ENCODE results near the gene CPAMD8. TPM values are rescaled to one million over a fixed set of nuclear protein-coding genes. Genes with fewer than 3 reads are reported as not detected.

The CPAMD8 gene
- total and polyA plus RNA-seq, 12 donors: 3.1 to 33.7 (median 9.2) TPM

DNA sequence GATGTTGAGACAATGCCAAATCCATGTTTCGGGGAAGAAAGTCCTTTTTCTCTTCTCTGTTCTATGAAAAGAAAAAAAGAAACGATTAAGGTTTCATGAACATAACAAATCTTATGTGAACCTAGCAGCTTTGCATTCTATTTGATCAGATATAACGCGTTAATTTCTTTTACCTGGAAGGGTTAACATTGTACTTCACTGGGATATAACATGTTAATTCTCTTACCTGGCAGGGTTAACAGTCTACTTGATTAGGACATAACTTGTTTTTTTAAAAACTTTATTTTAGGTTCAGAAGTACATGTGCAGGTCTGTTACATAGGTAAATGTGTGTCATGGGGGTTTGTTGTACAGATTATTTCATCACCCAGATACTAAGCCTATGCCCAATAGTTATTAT lies 68.8 kb downstream of the CPAMD8 start:
- H3K27me3 ChIP-seq: no peaks in the 10 kb centered on the region
- WGBS, 4 donors: 75 to 76% (median 76%) methylated on average over 4 of the region's 4 CpGs
- intact Hi-C loops (cut with DNase I): no loop called here
- no peaks in the 10 kb centered on the region for H3K4me1 ChIP-seq (replicated peaks in 1 of 2)
- no peak overlapping the region for H3K4me3 ChIP-seq
- H3K9me3 ChIP-seq (replicated peaks in 1 of 3): no peaks in the 10 kb centered on the region
- H3K36me3 ChIP-seq (replicated peaks in 1 of 2): no peaks in the 10 kb centered on the region
- H3K27ac ChIP-seq: no peak overlapping the region
- TF ChIP-seq POLR2A (IDR thresholded peaks at IDR 0.05): no peak
- TF ChIP-seq, protein P1, sequence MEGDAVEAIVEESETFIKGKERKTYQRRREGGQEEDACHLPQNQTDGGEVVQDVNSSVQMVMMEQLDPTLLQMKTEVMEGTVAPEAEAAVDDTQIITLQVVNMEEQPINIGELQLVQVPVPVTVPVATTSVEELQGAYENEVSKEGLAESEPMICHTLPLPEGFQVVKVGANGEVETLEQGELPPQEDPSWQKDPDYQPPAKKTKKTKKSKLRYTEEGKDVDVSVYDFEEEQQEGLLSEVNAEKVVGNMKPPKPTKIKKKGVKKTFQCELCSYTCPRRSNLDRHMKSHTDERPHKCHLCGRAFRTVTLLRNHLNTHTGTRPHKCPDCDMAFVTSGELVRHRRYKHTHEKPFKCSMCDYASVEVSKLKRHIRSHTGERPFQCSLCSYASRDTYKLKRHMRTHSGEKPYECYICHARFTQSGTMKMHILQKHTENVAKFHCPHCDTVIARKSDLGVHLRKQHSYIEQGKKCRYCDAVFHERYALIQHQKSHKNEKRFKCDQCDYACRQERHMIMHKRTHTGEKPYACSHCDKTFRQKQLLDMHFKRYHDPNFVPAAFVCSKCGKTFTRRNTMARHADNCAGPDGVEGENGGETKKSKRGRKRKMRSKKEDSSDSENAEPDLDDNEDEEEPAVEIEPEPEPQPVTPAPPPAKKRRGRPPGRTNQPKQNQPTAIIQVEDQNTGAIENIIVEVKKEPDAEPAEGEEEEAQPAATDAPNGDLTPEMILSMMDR (IDR thresholded peaks at IDR 0.05): no peak
- DNase-seq: no peak

DNA sequence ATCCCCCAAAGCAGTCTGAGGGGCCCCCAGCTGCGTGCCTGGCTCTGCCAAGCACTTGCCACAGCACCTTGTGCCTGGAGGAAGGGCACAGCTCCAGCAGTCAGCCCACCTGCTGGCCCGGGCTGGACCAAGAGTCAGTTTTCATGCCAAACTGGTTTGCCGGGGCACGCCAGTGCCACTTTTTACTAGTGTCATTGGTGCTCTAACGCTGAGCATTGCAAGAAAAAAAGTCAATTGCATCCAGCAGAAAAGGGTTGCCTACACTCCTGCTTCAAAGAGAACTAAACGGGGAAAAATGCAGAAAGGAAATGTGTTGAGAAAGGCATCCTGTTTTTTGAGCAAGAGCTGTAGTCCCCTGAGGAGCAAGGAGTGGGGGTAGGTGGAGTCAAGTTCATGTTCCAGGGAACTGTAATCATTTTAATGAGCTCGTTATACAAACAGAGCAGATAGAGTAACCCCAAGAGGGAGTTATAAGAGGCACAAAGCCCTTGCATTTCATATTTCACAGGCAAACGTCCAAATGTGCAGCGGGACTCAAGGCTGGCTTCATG lies 69.4 kb downstream of the CPAMD8 start:
- H3K27ac ChIP-seq: no peak overlapping the region
- no peaks in the 10 kb centered on the region for H3K4me1 ChIP-seq (replicated peaks in 1 of 2)
- H3K27me3 ChIP-seq: no peaks in the 10 kb centered on the region
- no peaks in the 10 kb centered on the region for H3K36me3 ChIP-seq (replicated peaks in 1 of 2)
- intact Hi-C loops (cut with DNase I): no loop called here
- H3K9me3 ChIP-seq (replicated peaks in 1 of 3): no peaks in the 10 kb centered on the region
- no peak for TF ChIP-seq POLR2A (IDR thresholded peaks at IDR 0.05)
- TF ChIP-seq, protein P1 (IDR thresholded peaks at IDR 0.05): no peak
- WGBS, 4 donors: 36 to 49% (median 45%) methylated on average over 8 to 9 of the region's 9 CpGs
- peak in 2 of 7 donors; percentile 8 to 24 for DNase-seq
- no peak overlapping the region for H3K4me3 ChIP-seq

DNA sequence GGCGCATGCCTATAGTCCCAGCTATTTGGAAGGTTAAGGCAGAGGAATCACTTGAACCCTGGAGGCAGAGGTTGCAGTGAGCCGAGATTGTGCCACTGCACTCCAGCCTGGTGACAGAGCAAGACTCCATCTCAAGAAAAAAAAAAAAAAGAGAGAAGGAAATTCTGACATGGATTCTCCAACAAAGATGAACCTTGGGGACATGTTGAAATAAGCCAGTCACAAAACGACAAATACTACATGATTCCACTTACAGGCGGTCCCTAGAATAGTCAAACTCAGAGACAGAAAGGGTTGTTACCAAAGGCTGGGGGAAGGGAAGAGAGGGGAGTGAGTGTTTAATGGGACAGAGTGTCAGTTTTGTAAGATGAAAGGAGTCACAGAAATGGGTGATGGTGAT lies 71.4 kb downstream of the CPAMD8 start:
- Histone ChIP-seq H3K4me1 (replicated peaks in 1 of 2) (no peaks in the 10 kb centered on the region), H3K9me3 (replicated peaks in 1 of 3) (no peaks in the 10 kb centered on the region), H3K36me3 (replicated peaks in 1 of 2) (no peaks in the 10 kb centered on the region), H3K27me3 (no peaks in the 10 kb centered on the region), H3K27ac (no peak overlapping the region), H3K4me3 (no peak overlapping the region)
- intact Hi-C loops (cut with DNase I): no loop called here
- no peak for DNase-seq
- WGBS, 4 donors: 60 to 79% (median 67%) methylated on average over 4 of the region's 4 CpGs
- TF ChIP-seq POLR2A (IDR thresholded peaks at IDR 0.05): no peak
- TF ChIP-seq, protein P1 (IDR thresholded peaks at IDR 0.05): no peak

DNA sequence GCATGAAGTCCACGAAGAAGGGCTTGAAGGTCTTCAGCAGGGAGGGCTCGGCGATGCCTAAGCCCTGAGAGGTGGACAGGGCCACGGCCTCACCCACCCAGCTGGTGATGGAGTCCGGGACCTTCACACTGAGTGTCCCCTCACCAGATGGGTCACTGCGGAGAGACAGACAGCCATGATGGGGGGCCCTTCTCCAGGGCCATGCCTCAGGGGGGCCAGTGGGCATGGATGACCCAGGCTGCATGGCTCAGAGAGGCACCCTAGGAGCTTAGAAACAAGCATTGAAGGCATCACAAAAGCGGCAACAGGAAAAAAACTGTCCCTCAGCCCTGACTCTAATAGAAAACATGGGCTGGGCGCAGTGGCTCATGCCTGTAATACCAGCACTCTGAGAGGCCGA lies 74.6 kb downstream of the CPAMD8 start:
- Histone ChIP-seq H3K4me1 (replicated peaks in 1 of 2) (no peaks in the 10 kb centered on the region), H3K27ac (no peak overlapping the region), H3K36me3 (replicated peaks in 1 of 2) (no peaks in the 10 kb centered on the region), H3K27me3 (no peaks in the 10 kb centered on the region), H3K4me3 (no peak overlapping the region), H3K9me3 (replicated peaks in 1 of 3) (no peaks in the 10 kb centered on the region)
- TF ChIP-seq, protein P1 (IDR thresholded peaks at IDR 0.05): no peak
- no peak for TF ChIP-seq POLR2A (IDR thresholded peaks at IDR 0.05)
- WGBS, 4 donors: 79 to 95% (median 92%) methylated on average over 6 to 9 of the region's 9 CpGs
- DNase-seq: peak in 1 of 7 donors; percentile 24
- intact Hi-C loops (cut with DNase I): no loop called here

All from adrenal gland (tissue), 12 donors.